ENCODE measurements around the gene CCNA2. TPM values are rescaled to one million over a fixed set of nuclear protein-coding genes. Genes with fewer than 3 reads are reported as not detected.

The CCNA2 gene
- polyA plus RNA-seq, 1 experiment: 18.6 TPM

Other genes with a start within 250 kb of the CCNA2 start
- gene ANXA5, start 126.9 kb downstream of the CCNA2 start, polyA plus RNA-seq (2011; rRNA removed): 1,739 and 2,093 TPM in 2 replicates
- 6.0 and 7.4 TPM in 2 replicates for gene SMIM43, start 58.7 kb downstream of the CCNA2 start, polyA plus RNA-seq (2011; rRNA removed)
- 23.5 and 34.7 TPM in 2 replicates for gene EXOSC9, start 22.6 kb downstream of the CCNA2 start, polyA plus RNA-seq (2011; rRNA removed)
- 22.2 and 28.9 TPM in 2 replicates for gene BBS7, start 46.6 kb upstream of the CCNA2 start, polyA plus RNA-seq (2011; rRNA removed)
- 2.1 and 2.3 TPM in 2 replicates for gene TRPC3, start 128.2 kb upstream of the CCNA2 start, polyA plus RNA-seq (2011; rRNA removed)